HG03439 (cell line): ENCODE results near the gene CRHBP.
"Not testable (repeated sequence)": the region's sequence is repeated elsewhere in the genome, so short reads cannot be mapped to it uniquely, and the experiment has no call there.

Experiments
- ATAC-seq: cut with Tn5 transposase; IDR thresholded peaks from one replicate; pipeline ENCODE4 v1.9.1; 2021; ENCODE audit warnings: mild to moderate bottlenecking, moderate library complexity; ENCODE audit not compliant: unreplicated experiment

The CRHBP gene

DNA sequence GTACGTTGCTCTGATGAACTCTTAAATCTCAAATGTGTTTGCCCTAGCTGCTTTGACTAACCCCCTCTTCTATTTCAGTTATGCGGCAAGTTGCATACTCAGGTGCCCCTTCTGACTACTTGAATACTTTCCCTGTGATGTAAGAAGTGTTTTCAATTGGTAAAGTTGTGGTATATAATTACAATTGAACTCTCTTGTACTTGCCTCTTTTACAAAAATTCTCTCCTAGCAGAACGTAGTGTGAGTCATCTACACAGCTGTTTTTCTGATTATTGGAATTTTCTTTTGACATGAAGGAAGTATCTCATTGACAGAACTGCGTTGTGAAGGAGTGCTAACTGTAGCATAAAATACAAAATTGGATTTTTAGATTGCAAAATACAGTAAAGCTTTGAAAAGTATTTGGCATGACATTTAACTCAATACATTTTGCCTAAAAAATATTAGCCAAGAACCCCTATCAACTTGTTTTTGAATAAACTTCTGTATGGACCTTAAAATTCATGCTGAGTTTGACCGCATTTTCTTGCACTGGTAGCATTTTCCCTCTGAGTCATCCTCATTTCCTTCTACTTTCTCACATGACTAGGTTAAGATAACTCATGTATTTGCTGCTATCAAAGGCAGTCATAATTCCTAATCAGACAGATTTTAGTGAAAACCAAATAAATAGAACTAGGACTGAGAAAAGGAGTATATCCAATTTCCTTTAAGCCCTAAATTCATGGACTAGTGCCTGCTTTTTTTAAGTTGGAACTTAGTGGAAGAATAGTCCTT lies 6.3 kb downstream of the CRHBP start:
- ATAC-seq, result no peak

DNA sequence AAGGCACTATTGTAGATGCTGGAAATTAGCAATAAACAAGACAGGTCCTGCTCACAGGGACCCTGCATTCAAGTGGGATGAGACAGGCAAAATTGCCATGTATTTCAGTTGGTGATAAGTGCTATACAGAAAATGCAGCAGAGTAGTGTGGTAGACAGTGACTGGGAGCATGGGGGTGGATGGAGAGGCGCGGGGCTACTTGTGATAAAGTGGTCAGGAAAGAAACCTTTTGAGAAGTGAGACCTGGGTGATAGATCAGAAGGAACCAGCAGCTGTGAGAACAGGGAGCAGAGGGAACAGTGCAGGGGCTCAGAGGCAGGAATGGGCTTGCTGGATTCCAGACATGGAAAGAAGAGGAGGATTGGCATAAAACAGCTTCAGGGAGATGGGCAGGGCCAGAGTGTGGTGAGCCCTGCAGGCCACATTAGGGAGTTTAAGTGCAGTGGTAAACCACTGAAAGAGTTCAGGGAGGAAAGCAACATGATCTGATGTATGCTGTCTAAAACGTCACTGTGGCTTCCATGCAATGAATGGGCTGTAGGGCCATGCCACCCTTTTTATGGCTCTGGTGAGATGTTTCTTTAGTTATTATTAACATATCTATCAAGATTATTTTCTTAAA lies 7.3 kb downstream of the CRHBP start:
- peak; percentile 70 for ATAC-seq

DNA sequence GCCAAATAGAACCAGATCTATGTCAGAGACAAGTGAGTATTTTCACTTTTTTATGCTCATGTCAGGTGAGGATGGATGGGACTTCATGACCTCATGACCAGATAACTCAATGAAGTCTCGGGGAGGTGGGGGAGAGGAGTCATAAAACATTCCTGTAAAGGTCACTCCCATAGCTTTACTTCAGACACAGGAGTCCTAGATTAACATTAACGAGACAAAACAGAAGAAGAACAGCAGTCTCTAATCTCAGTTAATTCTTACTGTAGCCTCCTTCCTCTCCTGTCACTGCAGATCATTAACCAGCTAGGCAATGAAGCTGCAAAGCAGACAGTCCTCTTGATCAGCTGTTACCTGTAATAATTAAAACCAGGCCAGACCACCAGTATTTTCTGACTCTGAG lies 11.2 kb downstream of the CRHBP start:
- ATAC-seq, result no peak

DNA sequence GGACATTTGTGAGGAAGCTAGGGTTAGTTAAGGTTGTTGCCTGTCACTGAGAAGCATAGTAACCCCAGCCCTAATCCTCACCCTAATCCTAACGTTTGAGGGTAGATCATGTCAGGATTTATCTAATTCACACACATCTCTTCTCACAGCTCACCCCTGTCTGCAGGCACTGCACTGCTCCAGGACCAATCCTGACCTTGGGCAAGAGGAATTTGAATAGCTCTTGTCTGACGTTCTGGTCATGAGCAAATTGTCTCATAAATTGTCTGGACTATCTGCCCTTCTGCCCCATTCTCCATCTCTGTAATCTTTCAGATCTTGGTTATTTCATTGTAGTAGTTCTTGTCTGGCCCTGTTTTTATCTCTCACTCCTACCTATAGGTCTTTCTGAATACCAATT lies 18.7 kb downstream of the CRHBP start:
- ATAC-seq, result no peak

DNA sequence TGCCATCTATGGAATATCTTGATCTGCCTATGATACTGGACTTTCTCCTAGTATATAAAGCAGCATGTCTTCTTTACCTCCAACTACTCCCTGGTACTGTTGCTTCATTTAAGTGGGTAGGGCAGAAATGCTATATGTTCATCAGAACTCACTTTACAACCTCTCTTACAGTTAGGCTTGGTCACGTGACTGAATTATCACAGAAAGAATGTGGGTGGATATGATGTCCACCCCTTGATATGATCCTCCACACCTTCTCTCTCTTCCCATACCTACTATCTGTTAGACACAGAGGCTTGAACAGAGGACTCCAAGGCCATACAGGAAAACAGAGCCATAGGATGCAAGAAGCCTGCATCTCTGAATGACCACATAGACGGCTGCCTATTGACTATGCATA lies 19.8 kb downstream of the CRHBP start:
- ATAC-seq, result no peak

DNA sequence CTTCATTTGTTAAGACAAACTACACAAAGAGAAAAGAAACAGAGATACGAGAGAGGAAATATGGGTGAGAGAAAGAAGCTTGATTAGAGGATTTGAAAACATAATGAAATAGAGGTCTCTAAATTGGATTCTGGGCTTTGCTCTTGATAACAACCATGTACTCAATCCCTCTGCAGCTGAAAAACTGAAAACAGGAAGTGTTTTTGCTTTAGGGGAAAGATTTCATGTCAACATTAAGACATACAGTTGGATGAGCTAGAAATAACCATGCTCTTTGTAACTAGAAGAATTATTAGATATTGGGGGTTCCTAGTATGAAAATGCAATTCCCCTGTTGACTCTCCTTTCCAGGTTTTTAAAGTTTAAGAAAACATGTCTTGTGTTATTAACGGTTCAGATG lies 21.9 kb downstream of the CRHBP start:
- ATAC-seq, result no peak

DNA sequence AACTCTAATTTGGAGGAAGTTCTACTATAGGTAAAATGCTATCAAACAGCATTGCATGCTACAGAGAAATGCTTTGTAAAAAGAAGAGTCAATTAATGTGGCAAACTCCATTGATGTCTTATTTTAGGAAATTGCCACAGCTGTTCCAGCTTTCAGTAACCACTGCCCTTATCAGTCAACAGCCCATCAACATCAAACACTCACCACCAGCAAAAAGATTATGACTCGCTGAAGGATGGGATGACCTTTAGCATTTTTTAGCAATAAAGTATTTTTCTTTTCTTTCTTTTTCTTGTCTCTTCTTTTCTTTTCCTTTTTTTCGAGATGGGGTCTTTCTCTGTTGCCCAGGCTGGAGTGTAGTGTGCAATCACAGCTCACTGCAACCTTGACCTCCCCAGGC lies 26.0 kb downstream of the CRHBP start:
- ATAC-seq, result no peak

DNA sequence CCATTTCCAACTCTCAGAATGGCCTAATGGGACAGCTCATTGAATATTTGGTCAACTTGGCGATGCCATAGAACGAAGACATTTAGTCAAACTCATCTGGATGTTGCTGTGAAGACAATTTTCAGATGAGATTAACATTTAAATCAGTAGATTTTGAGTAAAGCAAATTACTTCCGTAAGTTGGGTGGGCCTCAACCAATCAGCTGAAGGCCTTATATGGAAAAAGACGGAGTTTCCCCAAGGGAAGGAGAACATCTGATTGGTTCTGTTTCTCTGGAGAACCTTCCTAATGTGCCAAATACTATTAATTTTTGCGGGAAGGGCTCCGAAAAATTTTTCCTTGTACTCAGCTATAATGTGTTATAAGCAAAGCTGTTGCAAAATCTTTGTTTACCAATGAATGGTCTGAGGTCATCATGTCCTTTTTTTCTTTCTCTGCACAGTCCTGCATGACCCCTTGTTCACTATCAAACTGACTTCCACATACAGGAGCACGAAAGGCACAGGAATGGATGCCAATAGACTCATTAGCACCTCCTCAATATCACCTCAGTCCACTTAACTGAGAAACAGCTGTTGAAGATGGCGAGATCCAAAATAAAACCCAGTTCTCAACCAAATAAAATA lies 27.8 kb downstream of the CRHBP start:
- ATAC-seq, result no peak

DNA sequence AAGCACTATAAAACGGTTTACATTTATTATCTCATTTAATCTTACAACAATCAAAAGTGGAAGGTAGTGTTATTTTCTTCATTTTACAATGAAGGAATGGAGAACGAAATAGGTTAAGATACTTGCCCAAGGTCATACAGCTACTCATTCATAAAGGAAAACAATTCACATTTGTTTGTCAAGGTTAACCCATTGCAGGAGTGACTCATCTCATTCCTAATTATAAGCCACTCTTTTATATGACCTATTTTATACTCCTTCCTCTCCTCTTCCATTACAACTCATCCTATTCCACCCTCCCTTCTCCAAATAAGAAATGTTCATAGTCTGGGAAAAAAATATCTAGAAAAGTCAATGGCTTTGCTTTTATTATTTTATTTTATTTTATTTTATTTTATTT lies 29.6 kb downstream of the CRHBP start:
- no peak for ATAC-seq

DNA sequence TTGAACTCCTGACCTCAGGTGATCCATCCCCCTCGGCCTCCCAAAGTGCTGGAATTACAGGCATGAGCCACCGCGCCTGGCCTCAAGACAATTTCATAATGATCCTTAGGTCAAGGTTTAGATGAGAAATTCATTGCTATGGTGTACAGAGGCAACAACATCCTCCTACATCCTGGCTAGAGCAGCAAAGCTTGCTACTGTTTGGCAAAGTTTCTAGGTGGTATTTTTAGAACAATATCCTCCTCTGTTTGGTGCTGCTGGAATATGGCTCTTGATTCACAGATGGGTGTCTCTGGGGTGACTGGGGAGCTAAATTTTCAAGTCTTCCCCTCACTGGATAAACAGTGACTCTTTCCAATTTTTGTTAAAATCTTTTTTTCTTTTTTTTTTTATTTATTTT lies 30.6 kb downstream of the CRHBP start:
- no peak for ATAC-seq

DNA sequence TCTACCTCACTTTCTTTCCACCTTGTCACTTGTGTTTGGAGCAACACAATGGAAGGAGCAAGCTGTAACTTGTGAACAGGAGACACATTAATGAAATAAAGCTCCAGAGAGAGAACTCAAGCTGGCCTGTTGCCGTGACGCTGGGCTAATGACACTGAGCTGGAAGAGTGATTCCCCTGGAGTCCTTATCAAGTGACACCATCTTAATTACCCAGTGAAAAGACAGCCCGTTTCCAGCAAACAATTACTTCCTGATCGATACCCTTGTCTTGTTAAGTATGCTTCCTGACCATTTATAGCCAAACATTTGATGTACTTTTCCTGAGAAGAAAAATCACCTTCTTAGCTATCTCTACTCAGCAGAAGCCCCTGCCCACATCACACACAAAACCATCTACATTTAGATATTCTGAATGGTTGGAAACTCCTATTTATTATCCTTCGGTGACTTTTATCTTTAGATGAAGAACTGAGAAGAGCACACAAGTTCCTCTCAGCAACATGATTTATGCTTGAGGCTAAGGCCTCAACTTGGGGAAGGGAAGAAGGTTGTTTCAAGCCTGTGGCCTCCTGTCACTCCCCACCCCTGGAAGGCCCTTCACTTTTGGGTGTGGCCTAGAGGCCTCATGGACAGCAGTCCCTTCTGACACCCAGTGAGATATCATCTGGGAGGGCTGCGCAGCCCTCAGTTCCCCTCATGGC lies 34.1 kb downstream of the CRHBP start:
- ATAC-seq, result no peak

DNA sequence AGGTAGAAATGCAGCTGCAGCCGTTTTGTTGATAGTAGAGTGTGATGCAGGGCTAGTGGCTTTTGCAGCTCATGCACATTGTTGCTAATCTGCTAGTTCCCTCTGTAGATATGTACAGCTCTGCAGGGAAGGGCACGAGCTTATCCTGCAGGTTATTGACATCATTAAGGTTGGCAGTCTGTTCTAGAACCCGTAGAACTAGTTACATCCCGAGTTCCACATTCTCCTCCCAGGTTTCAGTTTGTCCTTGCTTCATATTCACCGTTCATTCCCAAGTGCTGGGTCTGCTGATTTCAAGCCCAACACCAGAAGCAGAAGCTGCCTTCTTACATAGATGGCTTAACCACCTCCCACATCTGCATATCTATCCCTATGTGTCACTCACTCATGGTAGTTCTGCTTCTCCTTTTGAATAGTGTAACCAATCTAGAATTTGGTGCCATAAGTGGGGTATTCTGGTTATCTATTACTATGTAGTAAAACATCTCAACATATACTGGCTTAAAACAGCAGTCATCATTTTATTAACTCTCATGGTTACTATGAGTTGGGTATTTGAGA lies 38.1 kb downstream of the CRHBP start:
- no peak for ATAC-seq

DNA sequence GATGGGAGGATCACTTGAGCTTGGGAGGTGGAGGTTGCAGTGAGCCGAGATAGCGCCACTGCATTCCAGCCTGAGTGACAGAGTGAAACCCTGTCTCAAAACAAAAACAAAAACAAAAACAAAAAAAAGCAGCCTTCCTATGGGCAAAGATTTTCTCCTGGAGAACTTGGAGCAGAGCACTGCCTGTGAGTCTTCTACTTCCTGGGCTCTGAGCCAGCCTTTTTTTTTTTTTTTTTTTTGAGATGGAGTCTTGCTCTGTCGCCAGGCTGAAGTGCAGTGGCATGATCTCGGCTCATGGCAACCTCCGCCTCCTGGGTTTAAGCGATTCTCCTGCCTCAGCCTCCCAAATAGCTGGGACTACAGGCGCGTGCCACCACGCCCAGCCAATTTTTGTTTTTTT lies 40.6 kb downstream of the CRHBP start:
- not testable (repeated sequence) for ATAC-seq

DNA sequence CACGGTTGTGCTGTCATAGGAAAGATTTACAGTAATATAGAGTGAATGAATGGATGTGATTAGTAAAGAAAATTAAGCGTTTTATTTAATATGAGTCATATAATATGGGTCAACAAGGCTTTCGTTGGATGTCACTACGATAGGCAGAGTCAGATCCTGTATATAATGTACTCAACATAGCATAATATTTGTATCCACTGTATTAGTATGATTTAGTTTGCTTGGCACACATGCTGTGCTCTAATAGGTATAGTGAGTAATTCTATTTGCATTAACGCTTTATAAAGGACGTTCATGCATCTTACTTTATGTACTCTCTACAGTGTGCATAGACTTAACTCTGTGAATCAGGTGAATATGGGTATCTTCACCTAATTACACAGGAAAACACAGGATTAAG lies 41.5 kb downstream of the CRHBP start:
- ATAC-seq, result no peak

DNA sequence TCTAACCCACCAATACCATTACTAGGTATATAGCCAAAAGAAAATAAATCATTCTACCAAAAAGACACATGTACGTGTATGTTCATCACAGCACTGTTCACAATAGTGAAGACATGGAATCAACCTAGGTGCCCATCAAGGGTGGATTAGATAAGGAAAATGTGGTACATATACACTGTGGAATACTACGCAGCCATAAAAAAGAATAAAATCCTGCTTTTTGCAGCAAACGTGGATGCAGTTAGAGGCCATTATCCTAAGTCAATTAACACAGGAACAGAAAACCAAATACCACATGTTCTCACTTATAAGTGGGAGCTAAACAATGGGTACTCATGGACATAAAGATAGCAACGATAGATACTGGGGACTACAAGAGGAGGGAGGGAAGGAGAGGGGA lies 45.4 kb downstream of the CRHBP start:
- ATAC-seq, result not testable (repeated sequence)

DNA sequence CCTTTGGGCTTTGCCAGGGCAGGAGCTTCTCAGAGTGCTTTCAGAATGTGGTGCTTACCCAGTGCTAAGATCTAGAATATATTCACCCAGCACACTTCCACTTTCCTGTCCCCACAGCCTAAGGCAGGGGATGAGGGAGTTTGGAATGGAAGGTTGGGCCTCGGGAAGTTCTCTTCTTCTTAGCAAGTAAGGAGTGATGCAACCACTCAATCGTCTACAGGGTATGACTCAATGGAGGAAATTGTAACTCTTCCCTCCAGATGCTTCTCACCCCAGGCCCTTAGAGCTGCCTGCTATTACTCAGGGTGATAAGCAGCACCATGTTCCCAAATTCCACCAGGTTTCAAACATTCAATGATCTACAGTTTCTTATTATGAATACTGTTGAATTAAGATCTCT lies 46.6 kb downstream of the CRHBP start:
- ATAC-seq, result no peak

DNA sequence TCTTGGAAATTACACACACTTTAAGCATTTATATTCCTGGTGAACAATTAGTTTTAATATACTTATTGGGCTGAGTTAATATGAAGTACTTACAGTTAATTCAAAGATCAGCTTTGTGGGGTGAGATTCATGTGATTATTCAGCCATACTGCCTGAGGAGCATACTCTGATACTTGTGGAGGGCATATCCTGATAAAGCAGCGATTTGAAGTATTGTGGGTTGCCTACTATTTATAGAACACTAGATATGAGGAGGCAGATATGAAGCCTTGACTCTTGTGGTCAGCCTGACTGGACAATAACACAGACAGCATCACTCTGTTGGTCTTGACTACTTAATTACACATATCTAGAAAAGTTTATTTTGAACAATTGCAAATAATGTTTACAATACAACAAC lies 50.4 kb downstream of the CRHBP start:
- ATAC-seq, result no peak

DNA sequence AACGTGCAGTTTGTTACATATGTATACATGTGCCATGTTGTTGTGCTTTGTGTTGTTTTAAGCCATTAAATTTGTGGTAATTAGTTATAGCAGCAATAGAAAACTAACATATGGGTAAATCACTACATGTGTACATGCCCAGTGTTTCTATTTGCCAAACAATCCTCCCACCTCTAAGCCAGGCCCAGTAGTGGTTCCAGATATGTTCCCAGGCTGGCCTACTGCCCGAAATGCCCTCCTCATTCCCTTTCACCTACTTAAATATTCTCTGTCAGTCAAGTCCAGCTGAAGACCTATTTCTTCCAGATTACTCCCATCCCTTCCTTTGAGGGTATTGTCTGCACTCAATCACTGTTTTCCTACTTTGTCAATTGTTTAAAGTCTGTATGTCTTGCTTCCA lies 53.3 kb downstream of the CRHBP start:
- ATAC-seq, result no peak

DNA sequence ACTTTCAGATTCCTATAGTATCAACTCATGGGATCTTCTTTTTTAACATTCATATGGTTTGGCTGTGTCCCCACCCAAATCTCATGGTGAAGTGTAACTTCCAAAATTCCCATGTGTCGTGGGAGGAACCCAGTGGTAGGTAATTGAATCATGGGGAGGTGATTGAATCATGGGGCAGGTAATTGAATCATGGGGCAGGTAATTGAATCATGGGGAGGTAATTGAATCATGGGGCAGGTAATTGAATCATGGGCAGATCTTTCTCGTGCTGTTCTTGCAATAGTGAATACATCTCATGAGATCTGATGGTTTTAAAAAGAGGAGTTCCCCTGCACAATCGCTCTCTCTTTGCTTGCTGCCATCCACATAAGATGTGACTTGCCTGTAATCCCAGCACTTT lies 55.6 kb downstream of the CRHBP start:
- no peak for ATAC-seq

DNA sequence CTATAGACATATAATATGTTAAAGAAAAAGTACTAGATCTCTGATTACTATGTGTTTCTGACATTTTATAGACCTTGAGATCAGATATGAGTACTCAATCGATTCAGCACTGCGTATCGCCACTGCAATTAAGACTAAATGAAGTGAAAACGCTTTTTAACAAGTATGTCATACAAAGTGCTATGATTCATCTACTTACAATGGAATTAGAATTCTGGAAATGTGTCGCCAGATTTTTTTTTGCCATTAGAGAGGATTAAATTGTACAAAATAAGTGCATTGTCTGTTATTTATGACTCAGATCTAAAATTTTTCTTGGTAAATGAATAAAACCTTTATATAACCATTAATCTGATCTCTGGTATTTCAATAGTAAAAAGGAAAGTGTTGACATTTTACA lies 57.4 kb downstream of the CRHBP start:
- ATAC-seq, result no peak

DNA sequence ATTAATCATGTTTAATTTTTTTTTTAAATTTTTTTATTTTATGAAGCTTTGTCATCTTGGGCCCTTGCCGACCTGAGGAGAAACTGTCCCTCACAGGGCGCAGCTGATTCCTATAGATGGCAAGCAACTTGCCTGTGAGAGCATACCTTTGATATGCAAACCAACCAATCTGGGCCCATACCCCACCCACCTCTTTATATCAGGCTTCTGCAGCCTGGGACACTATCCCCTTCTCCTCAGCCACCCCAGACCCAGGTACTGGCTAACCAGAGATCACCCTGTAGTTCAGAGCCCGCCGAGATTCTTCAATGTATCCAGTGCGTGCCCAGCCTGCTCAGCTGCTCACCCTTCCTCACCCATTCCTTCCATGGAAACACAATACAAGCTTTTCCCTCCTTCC lies 58.7 kb downstream of the CRHBP start:
- ATAC-seq, result no peak
